ENCODE results near the gene SLC4A2.
A peak's percentile ranks its signal among the peaks of the same experiment; 100 is the strongest.

SLC4A2 gene

GRCh38 chr7:151051108-151051507 is 8.3 kb upstream of the SLC4A2 start:
- peak overlapping the region; percentile 50 for H3K4me2 ChIP-seq (ENCODE audit: low read length)
- no peak overlapping the region for H3K9ac ChIP-seq (ENCODE audit: low read depth, low read length)
- no peaks in the 10 kb centered on the region for H3K36me3 ChIP-seq (ENCODE audit: insufficient read depth, low read length)
- no peaks in the 10 kb centered on the region for H3K9me3 ChIP-seq (replicated peaks; ENCODE audit: low read length)
- peaks cover 10% of the 10 kb centered on the region for H3K4me1 ChIP-seq (ENCODE audit: control insufficient read depth, insufficient read depth, low read length)
- H3K27me3 ChIP-seq (ENCODE audit: control insufficient read depth, insufficient read depth, low read length), result no peaks in the 10 kb centered on the region
- no peak overlapping the region for H3K4me3 ChIP-seq (ENCODE audit: low read length)

- Histone ChIP-seq H3K4me3 (ENCODE audit: low read length) (no peak overlapping the region), H3K4me1 (ENCODE audit: control insufficient read depth, insufficient read depth, low read length) (peaks cover 9% of the 10 kb centered on the region)
Measured at GRCh38 chr7:151053096-151053495, 6.3 kb upstream of the SLC4A2 start.

GRCh38 chr7:151053751-151054150 is 5.6 kb upstream of the SLC4A2 start:
- H3K9ac ChIP-seq (ENCODE audit: low read depth, low read length), result no peak overlapping the region
- no peaks in the 10 kb centered on the region for H3K27me3 ChIP-seq (ENCODE audit: control insufficient read depth, insufficient read depth, low read length)
- H3K9me3 ChIP-seq (replicated peaks; ENCODE audit: low read length), result no peaks in the 10 kb centered on the region
- no peak overlapping the region for H3K4me2 ChIP-seq (ENCODE audit: low read length)
- H3K36me3 ChIP-seq (ENCODE audit: insufficient read depth, low read length), result no peaks in the 10 kb centered on the region
- H3K4me3 ChIP-seq (ENCODE audit: low read length), result no peak overlapping the region
- H3K4me1 ChIP-seq (ENCODE audit: control insufficient read depth, insufficient read depth, low read length), result peaks cover 15% of the 10 kb centered on the region

More at GRCh38 chr7:151053096-151053495, 6.3 kb upstream of the SLC4A2 start:
- Histone ChIP-seq H3K36me3 (ENCODE audit: insufficient read depth, low read length) (no peaks in the 10 kb centered on the region), H3K9me3 (replicated peaks; ENCODE audit: low read length) (no peaks in the 10 kb centered on the region), H3K9ac (ENCODE audit: low read depth, low read length) (no peak overlapping the region), H3K27me3 (ENCODE audit: control insufficient read depth, insufficient read depth, low read length) (no peaks in the 10 kb centered on the region), H3K4me2 (ENCODE audit: low read length) (no peak overlapping the region)

- Histone ChIP-seq H3K4me1 (ENCODE audit: control insufficient read depth, insufficient read depth, low read length) (peaks cover 28% of the 10 kb centered on the region), H3K9ac (ENCODE audit: low read depth, low read length) (no peak overlapping the region)
Measured at GRCh38 chr7:151056283-151056665, 3.1 kb upstream of the SLC4A2 start.

GRCh38 chr7:151056666-151057505 is 2.5 kb upstream of the SLC4A2 start:
- Histone ChIP-seq H3K4me2 (ENCODE audit: low read length) (peak overlapping the region; percentile 94), H3K4me3 (ENCODE audit: low read length) (peak overlapping the region; percentile 87), H3K36me3 (ENCODE audit: insufficient read depth, low read length) (peaks cover 1% of the 10 kb centered on the region), H3K4me1 (ENCODE audit: control insufficient read depth, insufficient read depth, low read length) (peaks cover 35% of the 10 kb centered on the region), H3K9me3 (replicated peaks; ENCODE audit: low read length) (no peaks in the 10 kb centered on the region), H3K27me3 (ENCODE audit: control insufficient read depth, insufficient read depth, low read length) (no peaks in the 10 kb centered on the region), H3K9ac (ENCODE audit: low read depth, low read length) (peak overlapping the region; percentile 82)

More at GRCh38 chr7:151056283-151056665, 3.1 kb upstream of the SLC4A2 start:
- no peaks in the 10 kb centered on the region for H3K9me3 ChIP-seq (replicated peaks; ENCODE audit: low read length)
- no peaks in the 10 kb centered on the region for H3K36me3 ChIP-seq (ENCODE audit: insufficient read depth, low read length)
- H3K4me3 ChIP-seq (ENCODE audit: low read length), result no peak overlapping the region
- H3K4me2 ChIP-seq (ENCODE audit: low read length), result peak overlapping the region; percentile 94
- H3K27me3 ChIP-seq (ENCODE audit: control insufficient read depth, insufficient read depth, low read length), result no peaks in the 10 kb centered on the region

GRCh38 chr7:151057506-151057988 is 1.8 kb upstream of the SLC4A2 start, which contains the start of gene CDK5:
Gene CDK5, minus strand, starts transcription at chr7:151057897. Its CDS starts 49 bp downstream, at chr7:151057848.
- peaks cover 41% of the 10 kb centered on the region for H3K4me1 ChIP-seq (ENCODE audit: control insufficient read depth, insufficient read depth, low read length)
- peaks cover 4% of the 10 kb centered on the region for H3K36me3 ChIP-seq (ENCODE audit: insufficient read depth, low read length)

GRCh38 chr7:151057989-151058780 is 1.2 kb upstream of the SLC4A2 start:
- Histone ChIP-seq H3K4me1 (ENCODE audit: control insufficient read depth, insufficient read depth, low read length) (peaks cover 46% of the 10 kb centered on the region), H3K4me2 (ENCODE audit: low read length) (peak overlapping the region; percentile 94), H3K4me3 (ENCODE audit: low read length) (peak overlapping the region; percentile 87), H3K36me3 (ENCODE audit: insufficient read depth, low read length) (peaks cover 4% of the 10 kb centered on the region), H3K9ac (ENCODE audit: low read depth, low read length) (peak overlapping the region; percentile 82), H3K9me3 (replicated peaks; ENCODE audit: low read length) (no peaks in the 10 kb centered on the region), H3K27me3 (ENCODE audit: control insufficient read depth, insufficient read depth, low read length) (no peaks in the 10 kb centered on the region)

More at GRCh38 chr7:151057506-151057988, 1.8 kb upstream of the SLC4A2 start, which contains the start of gene CDK5:
- Histone ChIP-seq H3K9ac (ENCODE audit: low read depth, low read length) (peak within 1 kb of the TSS; percentile 82), H3K9me3 (replicated peaks; ENCODE audit: low read length) (no peaks in the 10 kb centered on the region), H3K27me3 (ENCODE audit: control insufficient read depth, insufficient read depth, low read length) (no peaks in the 10 kb centered on the region), H3K4me2 (ENCODE audit: low read length) (peak within 1 kb of the TSS; percentile 94), H3K4me3 (ENCODE audit: low read length) (peak within 1 kb of the TSS; percentile 87)

- Histone ChIP-seq H3K36me3 (ENCODE audit: insufficient read depth, low read length) (peaks cover 4% of the 10 kb centered on the region), H3K4me3 (ENCODE audit: low read length) (peak overlapping the region; percentile 87), H3K4me1 (ENCODE audit: control insufficient read depth, insufficient read depth, low read length) (peaks cover 49% of the 10 kb centered on the region), H3K9me3 (replicated peaks; ENCODE audit: low read length) (no peaks in the 10 kb centered on the region), H3K9ac (ENCODE audit: low read depth, low read length) (peak overlapping the region; percentile 82), H3K4me2 (ENCODE audit: low read length) (peak overlapping the region; percentile 94), H3K27me3 (ENCODE audit: control insufficient read depth, insufficient read depth, low read length) (no peaks in the 10 kb centered on the region)
Measured at GRCh38 chr7:151058781-151059366, 515 bp upstream of the SLC4A2 start.

- Histone ChIP-seq H3K9me3 (replicated peaks; ENCODE audit: low read length) (no peaks in the 10 kb centered on the region), H3K9ac (ENCODE audit: low read depth, low read length) (peak overlapping the region; percentile 82), H3K36me3 (ENCODE audit: insufficient read depth, low read length) (peaks cover 12% of the 10 kb centered on the region), H3K4me1 (ENCODE audit: control insufficient read depth, insufficient read depth, low read length) (peaks cover 49% of the 10 kb centered on the region), H3K4me2 (ENCODE audit: low read length) (peak overlapping the region; percentile 94), H3K4me3 (ENCODE audit: low read length) (peak overlapping the region; percentile 87), H3K27me3 (ENCODE audit: control insufficient read depth, insufficient read depth, low read length) (no peaks in the 10 kb centered on the region)
Measured at GRCh38 chr7:151060113-151060415, 675 bp downstream of the SLC4A2 start.

- H3K4me3 ChIP-seq (ENCODE audit: low read length), result peak overlapping the region; percentile 87
- H3K4me1 ChIP-seq (ENCODE audit: control insufficient read depth, insufficient read depth, low read length), result peaks cover 49% of the 10 kb centered on the region
- H3K4me2 ChIP-seq (ENCODE audit: low read length), result peak overlapping the region; percentile 94
- no peaks in the 10 kb centered on the region for H3K9me3 ChIP-seq (replicated peaks; ENCODE audit: low read length)
- no peaks in the 10 kb centered on the region for H3K27me3 ChIP-seq (ENCODE audit: control insufficient read depth, insufficient read depth, low read length)
- peak overlapping the region; percentile 82 for H3K9ac ChIP-seq (ENCODE audit: low read depth, low read length)
- H3K36me3 ChIP-seq (ENCODE audit: insufficient read depth, low read length), result peaks cover 17% of the 10 kb centered on the region
Measured at GRCh38 chr7:151060416-151061212, 1.2 kb downstream of the SLC4A2 start.

Data from skeletal muscle satellite cell (primary cell).